Smooth muscle cell (in vitro differentiated cells): ENCODE data around the gene LLGL1. TPM values are rescaled to one million over a fixed set of nuclear protein-coding genes. Genes with fewer than 3 reads are reported as not detected.

ENCODE experiments used
- DNase-seq: peaks from one replicate; lab custom pipeline; 2025; ENCODE audit not compliant: unreplicated experiment; lab: John Stamatoyannopoulos, UW
- H2AFZ ChIP-seq: fragments of 200-600 bp; sonication (generic); 2 replicates; pipeline ENCODE4 v1.6.0; 2016; ENCODE audit warnings: antibody characterized with exemption, low read depth, mild to moderate bottlenecking
- H3F3A ChIP-seq: fragments of 200-600 bp; sonication (generic); 2 replicates; pipeline ENCODE4 v1.6.0; 2017; ENCODE audit warnings: antibody characterized with exemption, low read depth
- H3K27ac ChIP-seq: fragments of 200-600 bp; sonication (generic); 2 replicates; pipeline ENCODE4 v1.5.1; 2016; ENCODE audit warnings: low read depth, mild to moderate bottlenecking
- H3K27me3 ChIP-seq: fragments of 200-600 bp; sonication (generic); 2 replicates; pipeline ENCODE4 v1.6.1; 2016; ENCODE audit warnings: low read depth, mild to moderate bottlenecking
- H3K36me3 ChIP-seq: fragments of 200-600 bp; sonication (generic); 2 replicates; pipeline ENCODE4 v1.5.1; 2016; ENCODE audit warnings: low read depth
- H3K4me1 ChIP-seq: fragments of 200-600 bp; sonication (generic); 2 replicates; pipeline ENCODE4 v1.5.1; 2016; ENCODE audit warnings: low read depth
- H3K4me2 ChIP-seq: fragments of 200-600 bp; sonication (generic); 2 replicates; pipeline ENCODE4 v1.6.0; 2016; ENCODE audit warnings: mild to moderate bottlenecking
- H3K4me3 ChIP-seq: fragments of 200-600 bp; sonication (generic); 2 replicates; pipeline ENCODE4 v1.5.1; 2016; ENCODE audit warnings: mild to moderate bottlenecking
- H3K79me2 ChIP-seq: fragments of 200-600 bp; sonication (generic); 2 replicates; pipeline ENCODE4 v1.6.0; 2016; ENCODE audit warnings: low read depth, mild to moderate bottlenecking
- H3K9ac ChIP-seq: fragments of 200-600 bp; sonication (generic); 2 replicates; pipeline ENCODE4 v1.6.0; 2016; ENCODE audit warnings: low read depth
- H3K9me3 ChIP-seq: fragments of 200-600 bp; sonication (generic); replicated peaks from 2 replicates; pipeline ENCODE4 v1.5.1; 2016; ENCODE audit warnings: low read depth
- H4K20me1 ChIP-seq: fragments of 200-600 bp; sonication (generic); 2 replicates; pipeline ENCODE4 v1.6.0; 2016; ENCODE audit warnings: low read depth
- WGBS: methylation state at CpG from one replicate; pipeline ENCODE4 v1.1.7; 2016; ENCODE audit warnings: low lambda C conversion rate; 5-methylcytosine and 5-hydroxymethylcytosine counted together
- polyA plus RNA-seq: library from polyadenylated mRNA; unstranded; fragments of >200 nt; fragmentation: Nextera tagmentation; extraction: Ambion mirVana; gene quantifications from 2 replicates; pipeline ENCODE4 v1.2.1, GENCODE V29; 2016
- total RNA-seq: library from RNA; depleted of rRNA; stranded (reverse); fragments of >200 nt; gene quantifications from 2 replicates; pipeline ENCODE4 v1.2.3, GENCODE V29; 2014
- TF ChIP-seq, protein P1 (sequence below): fragments of 200-600 bp; sonication (generic); IDR thresholded peaks from 2 replicates; pipeline ENCODE4 v1.5.1; 2017; ENCODE audit warnings: borderline replicate concordance, mild to moderate bottlenecking, antibody characterized with exemption; ENCODE audit not compliant: insufficient read depth, poor library complexity, severe bottlenecking

Gene LLGL1
- total and polyA plus RNA-seq, 2 experiments from 2014 or later: 8.5 to 37.7 TPM

DNA sequence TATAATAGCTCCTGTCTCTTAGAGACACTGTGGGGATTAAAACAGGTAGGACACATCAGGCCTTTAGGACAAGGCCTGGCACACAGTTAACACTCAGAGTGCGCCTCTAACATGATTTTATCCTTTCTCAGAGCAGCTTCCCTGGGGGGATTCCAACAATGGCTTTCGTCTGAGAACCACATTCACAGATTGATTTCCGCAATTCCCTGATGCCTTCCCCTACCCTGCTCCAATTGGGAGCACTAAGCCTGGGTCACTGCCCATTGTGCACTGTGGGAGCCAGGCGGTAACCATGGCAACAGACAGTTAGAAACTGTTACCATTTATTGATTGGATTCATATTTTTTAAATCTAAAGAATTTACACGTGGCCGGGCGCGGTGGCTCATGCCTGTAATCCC is 47.7 kb upstream of the LLGL1 start:
- no peaks in the 10 kb centered on the region for H3K27me3 ChIP-seq
- no peak overlapping the region for H3K4me2 ChIP-seq

DNA sequence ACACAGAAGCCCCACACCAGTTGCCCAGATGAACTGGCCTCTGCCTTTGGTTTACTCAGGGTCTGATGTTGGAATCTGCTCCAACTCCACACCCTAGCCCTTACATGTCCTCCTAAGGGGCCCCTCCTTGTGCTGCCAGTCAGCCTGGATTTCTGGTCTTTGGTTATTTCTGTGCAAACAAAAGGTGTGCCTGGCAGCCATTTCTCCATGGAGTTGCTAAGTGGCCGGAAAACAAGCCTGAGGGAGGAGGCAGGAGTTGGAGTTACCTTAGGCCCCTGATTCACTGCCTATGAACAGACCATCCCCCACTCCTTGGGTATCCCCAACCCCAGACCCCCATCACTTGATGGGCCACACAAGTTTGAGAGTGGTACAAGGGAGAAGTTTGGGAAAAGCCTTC is 46.2 kb upstream of the LLGL1 start:
- H3K79me2 ChIP-seq: peaks cover 5% of the 10 kb centered on the region
- H3K4me3 ChIP-seq: no peak overlapping the region
- H3K36me3 ChIP-seq: no peaks in the 10 kb centered on the region
- H3K9me3 ChIP-seq: no peaks in the 10 kb centered on the region
- H3K4me1 ChIP-seq: peaks cover 21% of the 10 kb centered on the region
- no peak for DNase-seq
- TF ChIP-seq, protein P1, sequence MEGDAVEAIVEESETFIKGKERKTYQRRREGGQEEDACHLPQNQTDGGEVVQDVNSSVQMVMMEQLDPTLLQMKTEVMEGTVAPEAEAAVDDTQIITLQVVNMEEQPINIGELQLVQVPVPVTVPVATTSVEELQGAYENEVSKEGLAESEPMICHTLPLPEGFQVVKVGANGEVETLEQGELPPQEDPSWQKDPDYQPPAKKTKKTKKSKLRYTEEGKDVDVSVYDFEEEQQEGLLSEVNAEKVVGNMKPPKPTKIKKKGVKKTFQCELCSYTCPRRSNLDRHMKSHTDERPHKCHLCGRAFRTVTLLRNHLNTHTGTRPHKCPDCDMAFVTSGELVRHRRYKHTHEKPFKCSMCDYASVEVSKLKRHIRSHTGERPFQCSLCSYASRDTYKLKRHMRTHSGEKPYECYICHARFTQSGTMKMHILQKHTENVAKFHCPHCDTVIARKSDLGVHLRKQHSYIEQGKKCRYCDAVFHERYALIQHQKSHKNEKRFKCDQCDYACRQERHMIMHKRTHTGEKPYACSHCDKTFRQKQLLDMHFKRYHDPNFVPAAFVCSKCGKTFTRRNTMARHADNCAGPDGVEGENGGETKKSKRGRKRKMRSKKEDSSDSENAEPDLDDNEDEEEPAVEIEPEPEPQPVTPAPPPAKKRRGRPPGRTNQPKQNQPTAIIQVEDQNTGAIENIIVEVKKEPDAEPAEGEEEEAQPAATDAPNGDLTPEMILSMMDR: no peak
- peak overlapping the region; percentile 45 for H3K4me2 ChIP-seq
- H3K27ac ChIP-seq: peak overlapping the region; percentile 63
- peaks cover 3% of the 10 kb centered on the region for H3F3A ChIP-seq
- no peak overlapping the region for H2AFZ ChIP-seq
- peaks cover 1% of the 10 kb centered on the region for H4K20me1 ChIP-seq
- WGBS: 96% methylated on average over 1 of the region's 1 CpG
- no peaks in the 10 kb centered on the region for H3K27me3 ChIP-seq
- no peak overlapping the region for H3K9ac ChIP-seq

More for the DNA sequence above, 47.7 kb upstream of the LLGL1 start:
- H3K79me2 ChIP-seq: no peaks in the 10 kb centered on the region
- H3F3A ChIP-seq: peaks cover 3% of the 10 kb centered on the region
- H3K36me3 ChIP-seq: no peaks in the 10 kb centered on the region
- H3K9ac ChIP-seq: no peak overlapping the region
- TF ChIP-seq, protein P1: no peak
- DNase-seq: no peak
- no peak overlapping the region for H3K4me3 ChIP-seq
- WGBS: 96% methylated on average over 8 of the region's 8 CpGs
- H4K20me1 ChIP-seq: no peaks in the 10 kb centered on the region
- H3K4me1 ChIP-seq: peaks cover 21% of the 10 kb centered on the region
- H2AFZ ChIP-seq: no peak overlapping the region
- no peaks in the 10 kb centered on the region for H3K9me3 ChIP-seq
- H3K27ac ChIP-seq: no peak overlapping the region

DNA sequence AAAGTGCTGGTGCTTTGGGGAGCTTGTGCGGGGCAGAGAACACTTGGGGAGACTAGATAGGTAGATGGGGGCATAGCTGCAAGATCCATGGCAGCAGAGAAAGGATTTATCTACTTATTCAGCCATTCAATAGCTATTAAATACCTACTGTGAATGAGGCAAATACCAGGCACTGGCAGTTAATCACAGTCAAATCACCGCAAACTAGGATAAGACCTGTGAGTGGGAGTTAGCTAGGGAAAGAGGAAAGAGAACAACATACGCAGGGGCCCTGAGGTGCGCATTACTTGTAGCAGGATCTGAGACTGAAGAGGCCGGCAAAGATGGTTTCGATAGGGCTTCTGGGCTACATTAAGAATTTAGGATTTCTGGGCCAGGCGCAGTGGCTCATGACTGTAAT is 45.6 kb upstream of the LLGL1 start:
- Histone ChIP-seq H3K36me3 (no peaks in the 10 kb centered on the region), H3K4me3 (no peak overlapping the region), H3K9me3 (no peaks in the 10 kb centered on the region), H3F3A (peaks cover 5% of the 10 kb centered on the region), H3K9ac (no peak overlapping the region), H4K20me1 (peaks cover 7% of the 10 kb centered on the region), H3K79me2 (peaks cover 11% of the 10 kb centered on the region), H2AFZ (no peak overlapping the region), H3K27me3 (no peaks in the 10 kb centered on the region), H3K27ac (peak overlapping the region; percentile 63), H3K4me1 (peaks cover 22% of the 10 kb centered on the region), H3K4me2 (peak overlapping the region; percentile 45)
- WGBS: 66% methylated on average over 7 of the region's 7 CpGs
- TF ChIP-seq, protein P1: no peak
- DNase-seq: no peak

DNA sequence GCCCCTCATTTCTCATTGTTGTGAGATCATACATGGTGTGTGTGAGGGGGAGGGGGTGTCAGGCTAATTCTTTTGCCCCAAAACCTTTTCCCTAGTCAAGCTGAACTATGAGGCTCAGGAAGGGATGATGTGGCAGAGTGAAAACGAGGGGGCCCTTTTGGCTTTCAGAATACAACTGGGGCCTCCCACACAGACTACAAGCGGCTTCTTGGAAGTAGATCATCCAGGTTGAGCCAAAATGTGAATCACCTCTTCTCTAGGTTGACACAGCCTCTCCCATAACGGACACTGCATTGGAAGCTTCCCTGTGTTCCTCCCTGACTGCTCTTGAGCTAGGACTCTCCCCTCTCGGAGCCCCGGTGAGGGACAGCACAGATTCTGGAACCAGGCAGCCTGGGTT is 44.1 kb upstream of the LLGL1 start:
- H3F3A ChIP-seq: peaks cover 18% of the 10 kb centered on the region
- whole genome bisulfite sequencing: 90% methylated on average over 5 of the region's 5 CpGs
- H3K27ac ChIP-seq: peak overlapping the region; percentile 97
- no peaks in the 10 kb centered on the region for H3K27me3 ChIP-seq
- no peak overlapping the region for H3K9ac ChIP-seq
- no peak overlapping the region for H3K4me2 ChIP-seq
- no peak overlapping the region for H3K4me3 ChIP-seq
- H2AFZ ChIP-seq: no peak overlapping the region
- H3K79me2 ChIP-seq: peaks cover 27% of the 10 kb centered on the region
- TF ChIP-seq, protein P1: no peak
- peaks cover 35% of the 10 kb centered on the region for H3K4me1 ChIP-seq
- peaks cover 23% of the 10 kb centered on the region for H4K20me1 ChIP-seq
- H3K9me3 ChIP-seq: no peaks in the 10 kb centered on the region
- H3K36me3 ChIP-seq: no peaks in the 10 kb centered on the region
- no peak for DNase-seq
